Neural progenitor cell (in vitro differentiated cells): ENCODE results near the gene FASTKD2.

Source experiments
- EZH2 ChIP-seq: fragments of 200-600 bp; sonication (generic); IDR thresholded peaks from 2 replicates; pipeline ENCODE4 v1.6.1; 2017; ENCODE audit warnings: antibody characterized with exemption, mild to moderate bottlenecking, moderate library complexity
- EZH2phosphoT487 ChIP-seq: fragments of 200-600 bp; sonication (generic); IDR thresholded peaks from 2 replicates; pipeline ENCODE4 v1.6.1; 2017; ENCODE audit warnings: antibody characterized with exemption
- TF ChIP-seq, protein P1 (sequence below): fragments of 200-600 bp; sonication (generic); IDR thresholded peaks from 2 replicates; pipeline ENCODE4 v1.5.1; 2017; ENCODE audit warnings: antibody characterized with exemption, mild to moderate bottlenecking

DNA sequence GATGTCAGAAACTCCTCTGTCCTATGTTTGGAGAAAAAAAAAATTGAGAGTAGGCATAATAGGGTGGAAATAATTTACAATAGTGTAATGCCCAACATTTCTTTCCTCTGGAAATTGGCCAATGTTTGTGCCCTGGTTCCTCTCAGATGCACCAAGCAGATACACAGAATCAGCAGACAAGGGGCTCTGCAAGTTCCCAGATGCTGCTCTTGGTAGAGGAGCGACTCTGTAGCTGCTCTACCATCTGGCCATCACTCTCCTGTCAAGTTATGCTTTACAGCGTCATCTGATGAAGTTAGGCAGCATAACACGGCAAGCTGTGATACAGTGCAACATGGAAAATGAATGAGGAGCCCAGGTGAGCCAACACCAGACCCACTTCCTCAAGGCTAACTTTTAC is 48.8 kb upstream of the FASTKD2 start:
- TF ChIP-seq, protein P1, sequence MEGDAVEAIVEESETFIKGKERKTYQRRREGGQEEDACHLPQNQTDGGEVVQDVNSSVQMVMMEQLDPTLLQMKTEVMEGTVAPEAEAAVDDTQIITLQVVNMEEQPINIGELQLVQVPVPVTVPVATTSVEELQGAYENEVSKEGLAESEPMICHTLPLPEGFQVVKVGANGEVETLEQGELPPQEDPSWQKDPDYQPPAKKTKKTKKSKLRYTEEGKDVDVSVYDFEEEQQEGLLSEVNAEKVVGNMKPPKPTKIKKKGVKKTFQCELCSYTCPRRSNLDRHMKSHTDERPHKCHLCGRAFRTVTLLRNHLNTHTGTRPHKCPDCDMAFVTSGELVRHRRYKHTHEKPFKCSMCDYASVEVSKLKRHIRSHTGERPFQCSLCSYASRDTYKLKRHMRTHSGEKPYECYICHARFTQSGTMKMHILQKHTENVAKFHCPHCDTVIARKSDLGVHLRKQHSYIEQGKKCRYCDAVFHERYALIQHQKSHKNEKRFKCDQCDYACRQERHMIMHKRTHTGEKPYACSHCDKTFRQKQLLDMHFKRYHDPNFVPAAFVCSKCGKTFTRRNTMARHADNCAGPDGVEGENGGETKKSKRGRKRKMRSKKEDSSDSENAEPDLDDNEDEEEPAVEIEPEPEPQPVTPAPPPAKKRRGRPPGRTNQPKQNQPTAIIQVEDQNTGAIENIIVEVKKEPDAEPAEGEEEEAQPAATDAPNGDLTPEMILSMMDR = no peak
- TF ChIP-seq EZH2phosphoT487 = no peak
- TF ChIP-seq EZH2 = no peak
